Erythroblast (primary cell): ENCODE data around the gene CKS1B.
"Not testable (repeated sequence)": the region's sequence is repeated elsewhere in the genome, so short reads cannot be mapped to it uniquely, and the experiment has no call there.

Experiments used
- GATA1 ChIP-seq: IDR thresholded peaks from 2 replicates; pipeline ENCODE4 v1.6.1; 2011; ENCODE audit warnings: low read depth, mild to moderate bottlenecking, control low read depth, low read length, moderate library complexity
- POLR2A ChIP-seq: IDR thresholded peaks from 2 replicates; pipeline ENCODE4 v1.6.1; 2011; ENCODE audit warnings: mild to moderate bottlenecking, low read length

- TF ChIP-seq POLR2A, GATA1: not testable (repeated sequence)
Measured at GRCh38 chr1:154986736-154987135, 12.3 kb downstream of the CKS1B start.
